OCI-LY1 (cell line): Measurements from ENCODE around the gene FASN.
A peak's percentile ranks its signal among the peaks of the same experiment; 100 is the strongest.

Source experiments
- H2AFZ ChIP-seq: fragments of 200-600 bp; sonication (generic), shearing (Covaris generic); 2 replicates; pipeline ENCODE4 v1.6.0; 2014; ENCODE audit warnings: antibody characterized with exemption, mild to moderate bottlenecking, low read length
- H3F3A ChIP-seq: fragments of 200-600 bp; sonication (generic), shearing (Covaris generic); 2 replicates; pipeline ENCODE4 v1.6.0; 2014; ENCODE audit warnings: mild to moderate bottlenecking, antibody characterized with exemption, low read length, moderate library complexity; ENCODE audit not compliant: insufficient read depth
- H3K27ac ChIP-seq: fragments of 200-600 bp; sonication (generic); 2 replicates; pipeline ENCODE4 v1.5.1; 2014; ENCODE audit warnings: low read length, mixed run types, mild to moderate bottlenecking, low read depth; ENCODE audit not compliant: poor library complexity, severe bottlenecking
- H3K27me3 ChIP-seq: fragments of 200-600 bp; sonication (generic); 2 replicates; pipeline ENCODE4 v1.6.0; 2014; ENCODE audit warnings: antibody characterized with exemption, mild to moderate bottlenecking, low read length, moderate library complexity; ENCODE audit not compliant: insufficient read depth
- H3K36me3 ChIP-seq: fragments of 200-600 bp; sonication (generic); 2 replicates; pipeline ENCODE4 v1.6.1; 2014; ENCODE audit warnings: mild to moderate bottlenecking, antibody characterized with exemption, low read length, moderate library complexity, mixed read lengths; ENCODE audit not compliant: insufficient read depth
- H3K4me1 ChIP-seq: fragments of 200-600 bp; sonication (generic); 2 replicates; pipeline ENCODE4 v1.5.1; 2014; ENCODE audit warnings: mild to moderate bottlenecking, low read length, moderate library complexity; ENCODE audit not compliant: insufficient read depth, severe bottlenecking
- H3K4me2 ChIP-seq: fragments of 200-600 bp; sonication (generic), shearing (Covaris generic); 2 replicates; pipeline ENCODE4 v1.6.1; 2014; ENCODE audit warnings: low read length
- H3K4me3 ChIP-seq: fragments of 200-600 bp; sonication (generic); 2 replicates; pipeline ENCODE4 v1.5.1; 2014; ENCODE audit warnings: low read length, low read depth, mild to moderate bottlenecking, mixed read lengths; ENCODE audit not compliant: poor library complexity, severe bottlenecking
- H3K79me2 ChIP-seq: fragments of 200-600 bp; shearing (Covaris generic); 2 replicates; pipeline ENCODE4 v1.6.1; 2016; ENCODE audit warnings: mixed run types, low read length, mixed read lengths; ENCODE audit not compliant: insufficient read depth
- H3K9ac ChIP-seq: fragments of 200-600 bp; sonication (generic), shearing (Covaris generic); 2 replicates; pipeline ENCODE4 v1.6.1; 2014; ENCODE audit warnings: mild to moderate bottlenecking, low read length, mixed read lengths
- H3K9me2 ChIP-seq: fragments of 200-600 bp; sonication (generic), shearing (Covaris generic); 2 replicates; pipeline ENCODE4 v1.6.1; 2014; ENCODE audit warnings: low read depth, mild to moderate bottlenecking, low read length, mixed read lengths
- H3K9me3 ChIP-seq: fragments of 200-600 bp; shearing (Covaris generic); 2 replicates; pipeline ENCODE4 v1.6.1; 2014; ENCODE audit warnings: low read length, mixed read lengths
- H4K20me1 ChIP-seq: fragments of 200-600 bp; sonication (generic), shearing (Covaris generic); 2 replicates; pipeline ENCODE4 v1.6.0; 2016; ENCODE audit warnings: mild to moderate bottlenecking, low read length; ENCODE audit not compliant: insufficient read depth
- CTCF ChIP-seq: fragments of 200-600 bp; sonication (generic), shearing (Covaris generic); IDR thresholded peaks from 2 replicates; pipeline ENCODE4 v1.5.1; 2017; ENCODE audit warnings: mild to moderate bottlenecking, antibody characterized with exemption, low read length, moderate library complexity, mixed read lengths
- EZH2 ChIP-seq: fragments of 200-600 bp; sonication (generic), shearing (Covaris generic); IDR thresholded peaks from 2 replicates; pipeline ENCODE4 v1.8.0; 2017; ENCODE audit warnings: borderline replicate concordance, mixed run types, mild to moderate bottlenecking, antibody characterized with exemption, low read length, moderate library complexity, mixed read lengths

The FASN gene

GRCh38 chr17:82104797-82105416 lies 6.9 kb upstream of the FASN start:
- Histone ChIP-seq H3K9me3 (no peaks in the 10 kb centered on the region), H3K4me1 (peaks cover 70% of the 10 kb centered on the region), H3K4me3 (peak overlapping the region; percentile 61), H3K79me2 (no peaks in the 10 kb centered on the region), H3K36me3 (no peaks in the 10 kb centered on the region), H3K9me2 (no peaks in the 10 kb centered on the region), H3K9ac (no peak overlapping the region; the same call in 1 of the 2 replicates), H3K4me2 (peak overlapping the region; percentile 81), H3F3A (no peaks in the 10 kb centered on the region), H3K27me3 (no peaks in the 10 kb centered on the region), H4K20me1 (no peaks in the 10 kb centered on the region), H3K27ac (peak overlapping the region; percentile 41), H2AFZ (no peak overlapping the region)
- TF ChIP-seq CTCF: no peak
- no peak for TF ChIP-seq EZH2

GRCh38 chr17:82103553-82104451 lies 5.8 kb upstream of the FASN start:
- Histone ChIP-seq H3K4me2 (no peak overlapping the region), H3K9me3 (no peaks in the 10 kb centered on the region), H3K4me1 (peaks cover 80% of the 10 kb centered on the region), H4K20me1 (no peaks in the 10 kb centered on the region), H3K4me3 (no peak overlapping the region), H3F3A (no peaks in the 10 kb centered on the region), H3K79me2 (no peaks in the 10 kb centered on the region), H2AFZ (no peak overlapping the region), H3K27ac (peak overlapping the region; percentile 64), H3K9me2 (no peaks in the 10 kb centered on the region), H3K36me3 (no peaks in the 10 kb centered on the region), H3K9ac (no peak overlapping the region; the same call in 1 of the 2 replicates), H3K27me3 (no peaks in the 10 kb centered on the region)
- no peak for TF ChIP-seq EZH2
- TF ChIP-seq CTCF: no peak

GRCh38 chr17:82101767-82102679 lies 4.0 kb upstream of the FASN start:
- no peaks in the 10 kb centered on the region for H3K36me3 ChIP-seq
- no peaks in the 10 kb centered on the region for H3K27me3 ChIP-seq
- peak overlapping the region; percentile 92 for H3K27ac ChIP-seq
- H3K9me2 ChIP-seq: no peaks in the 10 kb centered on the region
- peak overlapping the region; percentile 34; the same call in 1 of the 2 replicates for H3K9ac ChIP-seq
- no peaks in the 10 kb centered on the region for H3F3A ChIP-seq
- peaks cover 76% of the 10 kb centered on the region for H3K4me1 ChIP-seq
- no peak overlapping the region for H2AFZ ChIP-seq
- H4K20me1 ChIP-seq: no peaks in the 10 kb centered on the region
- H3K4me2 ChIP-seq: peak overlapping the region; percentile 96; the same call in 1 of the 2 replicates
- no peak overlapping the region for H3K4me3 ChIP-seq
- peaks cover 4% of the 10 kb centered on the region; the same call in 1 of the 2 replicates for H3K79me2 ChIP-seq
- TF ChIP-seq CTCF (no peak), EZH2 (no peak)
- H3K9me3 ChIP-seq: no peaks in the 10 kb centered on the region
